Measurements from ENCODE around the gene TEPSIN.

DNA sequence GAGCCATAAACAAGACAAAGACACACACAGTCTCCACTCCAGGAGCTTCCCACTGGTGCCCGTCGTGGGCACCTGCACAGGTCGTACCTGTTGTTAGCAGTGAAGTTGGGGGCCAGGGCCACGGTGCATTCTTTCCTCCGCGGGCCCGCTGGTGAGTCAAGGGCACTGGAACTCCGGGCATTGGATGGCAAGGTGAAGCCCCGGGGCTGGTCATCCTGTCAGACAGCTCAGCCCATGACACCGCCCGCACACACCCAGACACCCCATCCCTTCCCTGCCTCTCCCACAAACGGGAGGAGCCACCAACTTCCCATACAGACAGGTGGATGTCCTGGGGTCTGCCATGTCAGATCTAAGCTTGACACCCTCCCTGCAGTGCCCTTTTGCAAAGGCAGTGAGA, 32.2 kb downstream of the TEPSIN start:
- TF ChIP-seq, protein P1, sequence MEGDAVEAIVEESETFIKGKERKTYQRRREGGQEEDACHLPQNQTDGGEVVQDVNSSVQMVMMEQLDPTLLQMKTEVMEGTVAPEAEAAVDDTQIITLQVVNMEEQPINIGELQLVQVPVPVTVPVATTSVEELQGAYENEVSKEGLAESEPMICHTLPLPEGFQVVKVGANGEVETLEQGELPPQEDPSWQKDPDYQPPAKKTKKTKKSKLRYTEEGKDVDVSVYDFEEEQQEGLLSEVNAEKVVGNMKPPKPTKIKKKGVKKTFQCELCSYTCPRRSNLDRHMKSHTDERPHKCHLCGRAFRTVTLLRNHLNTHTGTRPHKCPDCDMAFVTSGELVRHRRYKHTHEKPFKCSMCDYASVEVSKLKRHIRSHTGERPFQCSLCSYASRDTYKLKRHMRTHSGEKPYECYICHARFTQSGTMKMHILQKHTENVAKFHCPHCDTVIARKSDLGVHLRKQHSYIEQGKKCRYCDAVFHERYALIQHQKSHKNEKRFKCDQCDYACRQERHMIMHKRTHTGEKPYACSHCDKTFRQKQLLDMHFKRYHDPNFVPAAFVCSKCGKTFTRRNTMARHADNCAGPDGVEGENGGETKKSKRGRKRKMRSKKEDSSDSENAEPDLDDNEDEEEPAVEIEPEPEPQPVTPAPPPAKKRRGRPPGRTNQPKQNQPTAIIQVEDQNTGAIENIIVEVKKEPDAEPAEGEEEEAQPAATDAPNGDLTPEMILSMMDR (IDR thresholded peaks at IDR 0.05), result no peak
- TF ChIP-seq EP300 (IDR thresholded peaks at IDR 0.05; ENCODE audit: low read depth), result no peak
- TF ChIP-seq POLR2AphosphoS5 (IDR thresholded peaks at IDR 0.05), result no peak

Measured in transverse colon (tissue), 4 donors.